Dendritic cell treated with granulocyte-macrophage colony-stimulating factor and Interleukin-4, amounts not matched to agents 40 ng/mL and 50 ng/mL, for 4 days (primary cell): ENCODE data around the gene DCAF11.
A peak's percentile ranks its signal among the peaks of the same experiment; 100 is the strongest.

ENCODE experiments used
- H3K27ac Mint-ChIP-seq: one replicate; pipeline ENCODE4 v1.8.0; 2022; ENCODE audit warnings: mild to moderate bottlenecking, mixed read lengths
- H3K27me3 Mint-ChIP-seq: one replicate; pipeline ENCODE4 v1.8.0; 2022; ENCODE audit warnings: mild to moderate bottlenecking, mixed read lengths
- H3K36me3 Mint-ChIP-seq: one replicate; pipeline ENCODE4 v1.8.0; 2022; ENCODE audit warnings: low read depth, mixed read lengths
- H3K4me1 Mint-ChIP-seq: one replicate; pipeline ENCODE4 v1.8.0; 2022; ENCODE audit warnings: low read depth, mixed read lengths
- H3K4me3 Mint-ChIP-seq: one replicate; pipeline ENCODE4 v1.8.0; 2022; ENCODE audit warnings: mild to moderate bottlenecking, moderate library complexity, mixed read lengths
- H3K9me3 Mint-ChIP-seq: one replicate; pipeline ENCODE4 v1.8.0; 2022; ENCODE audit warnings: mixed read lengths
- intact Hi-C: fragments of 100-400 bp; cut with micrococcal nuclease; formaldehyde crosslinking; loops from one replicate; pipeline ENCODE4 v1.15.0; 2022

The DCAF11 gene

DNA sequence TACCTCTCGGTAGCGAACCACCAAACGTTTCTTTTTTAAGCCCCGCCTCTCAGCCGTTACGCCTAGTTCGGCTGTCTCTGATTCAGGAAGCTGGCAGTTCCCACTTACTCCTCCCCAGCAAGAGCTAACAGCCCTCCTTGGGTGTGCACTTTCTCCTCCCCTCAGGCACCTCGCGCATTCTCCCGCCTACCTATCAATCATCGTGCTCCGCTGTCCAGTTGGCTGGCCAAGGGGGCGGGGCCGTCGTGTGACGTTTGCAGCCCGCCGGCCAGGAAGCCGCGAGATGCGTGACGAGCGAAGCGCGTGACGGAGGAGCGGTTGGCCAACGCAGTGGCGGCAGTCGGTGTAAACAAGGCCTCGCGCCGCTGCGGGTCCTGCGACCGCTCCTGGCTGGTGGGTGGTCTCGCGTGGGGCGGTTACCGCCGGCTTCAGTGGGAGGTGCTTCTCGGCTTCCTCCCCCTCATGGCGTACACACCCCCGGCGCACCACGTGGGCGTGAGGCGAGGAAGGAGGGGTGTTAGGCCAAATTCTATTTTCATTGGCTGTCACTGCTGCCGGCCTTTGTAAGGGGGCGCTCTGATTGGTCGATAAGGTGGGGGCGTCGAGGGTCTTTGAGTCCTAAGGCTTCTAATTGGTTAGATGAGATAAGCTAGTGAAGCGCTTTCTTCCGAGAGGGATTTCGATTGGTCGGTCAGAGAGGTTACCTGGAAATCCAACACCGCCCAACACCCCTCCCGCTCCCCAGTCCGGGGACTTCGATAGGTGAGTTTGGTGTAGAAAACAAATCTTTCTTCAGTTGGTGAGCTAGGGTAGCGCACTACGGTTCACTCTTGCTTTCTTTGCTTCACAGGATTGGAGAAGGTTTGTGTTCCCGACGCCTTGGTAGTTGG lies at the start of gene DCAF11, which contains the start of gene NRL:
DCAF11 (plus strand) TSS at position 246 of the 890 bp plus-strand sequence. CDS start 818 bp downstream, outside the sequence.
NRL (minus strand) TSS at position 418 of the 890 bp plus-strand sequence. CDS start 32,101 bp downstream, outside the sequence.
- peak within 1 kb of the TSS; percentile 100 for H3K27ac Mint-ChIP-seq
- H3K27me3 Mint-ChIP-seq = no peaks in the 10 kb centered on the region
- H3K4me3 Mint-ChIP-seq = peak within 1 kb of the TSS; percentile 88
- peaks cover 41% of the 10 kb centered on the region for H3K4me1 Mint-ChIP-seq
- peaks cover 59% of the 10 kb centered on the region for H3K36me3 Mint-ChIP-seq
- H3K9me3 Mint-ChIP-seq = no peaks in the 10 kb centered on the region
- intact Hi-C loops = loop anchor here (1.0 to 10.0 kb wide), 7 partner anchors 20 to 100 kb away; partner anchors contain the start of genes CHMP4A, EMC9, IPO4 and IRF9

DNA sequence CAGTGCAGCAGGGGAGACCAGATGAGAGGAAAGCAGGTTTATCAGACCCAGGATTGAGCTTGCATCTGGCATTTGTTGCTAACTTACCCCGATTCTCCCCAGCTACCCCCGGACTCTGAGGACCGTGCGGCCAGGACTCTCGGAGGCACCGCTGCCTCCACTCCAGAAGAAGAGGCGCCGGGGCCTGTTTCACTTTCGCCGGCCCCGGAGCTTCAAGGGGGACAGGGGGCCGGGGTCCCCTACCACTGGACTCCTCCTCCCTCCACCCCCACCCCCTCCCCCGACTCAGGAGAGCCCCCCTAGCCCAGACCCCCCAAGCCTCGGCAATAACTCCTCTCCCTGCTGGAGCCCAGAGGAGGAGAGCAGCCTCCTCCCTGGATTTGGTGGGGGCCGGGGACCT lies 49.7 kb upstream of the DCAF11 start:
- Mint-ChIP-seq H3K27ac (no peak overlapping the region), H3K27me3 (peaks cover 24% of the 10 kb centered on the region), H3K9me3 (no peaks in the 10 kb centered on the region), H3K36me3 (no peaks in the 10 kb centered on the region), H3K4me3 (no peak overlapping the region), H3K4me1 (no peaks in the 10 kb centered on the region)
- intact Hi-C loops = no loop called here

DNA sequence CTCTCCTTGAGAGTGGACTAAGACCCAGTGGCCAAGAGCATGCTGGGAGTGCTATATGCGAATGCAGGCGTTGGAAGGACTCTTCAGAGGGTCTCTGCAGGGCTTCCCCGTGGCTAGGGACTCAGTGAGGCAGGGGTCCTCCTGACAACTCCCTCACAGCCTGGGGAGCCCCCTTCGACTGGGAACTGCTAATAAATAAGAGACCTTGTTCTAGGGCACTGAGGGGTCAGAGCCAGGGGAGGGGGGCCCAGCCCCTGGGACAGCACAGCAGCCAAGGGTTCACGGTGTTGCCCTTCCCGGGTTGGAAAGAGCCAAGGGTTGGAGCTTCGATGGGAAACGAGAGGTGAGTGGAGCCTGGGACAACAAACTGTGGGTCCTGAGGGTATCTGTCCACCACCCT lies 49.2 kb upstream of the DCAF11 start:
- Mint-ChIP-seq H3K4me1 (peaks cover 4% of the 10 kb centered on the region), H3K36me3 (no peaks in the 10 kb centered on the region), H3K27ac (no peak overlapping the region), H3K4me3 (no peak overlapping the region), H3K9me3 (no peaks in the 10 kb centered on the region), H3K27me3 (peaks cover 28% of the 10 kb centered on the region)
- intact Hi-C loops = no loop called here

DNA sequence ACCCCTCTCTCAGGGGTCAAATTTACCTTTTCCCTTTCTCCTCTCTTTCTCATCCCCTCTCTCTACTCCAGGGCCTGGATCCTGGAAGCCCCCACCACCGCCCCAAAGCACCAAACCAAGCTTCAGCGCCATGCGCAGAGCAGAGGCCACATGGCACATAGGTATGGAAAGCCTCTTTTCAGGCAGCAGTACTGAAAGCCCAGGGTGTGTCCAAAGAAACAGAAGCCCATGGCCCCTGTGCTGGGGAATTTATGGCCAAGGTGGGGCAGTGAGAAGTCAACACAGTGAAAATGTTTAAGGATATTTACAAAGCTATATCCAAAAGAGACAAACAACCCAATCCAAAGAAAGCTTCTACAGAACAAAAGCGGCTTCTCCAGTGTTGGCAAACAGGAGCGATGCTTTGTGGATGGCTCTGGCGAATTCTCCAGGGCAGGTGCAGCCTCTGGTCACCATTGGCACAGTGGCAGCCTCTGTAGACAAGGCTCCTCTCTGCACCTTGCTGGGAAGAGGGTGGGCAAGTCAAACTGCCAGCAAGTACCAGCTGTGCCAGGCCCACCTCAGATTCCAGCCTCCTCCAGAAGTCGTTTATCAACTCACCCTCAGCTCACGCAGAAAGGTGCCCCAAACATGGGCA lies 48.0 kb upstream of the DCAF11 start:
- no peaks in the 10 kb centered on the region for H3K9me3 Mint-ChIP-seq
- intact Hi-C loops = no loop called here
- no peak overlapping the region for H3K27ac Mint-ChIP-seq
- peaks cover 11% of the 10 kb centered on the region for H3K4me1 Mint-ChIP-seq
- peaks cover 32% of the 10 kb centered on the region for H3K27me3 Mint-ChIP-seq
- H3K36me3 Mint-ChIP-seq = no peaks in the 10 kb centered on the region
- no peak overlapping the region for H3K4me3 Mint-ChIP-seq

DNA sequence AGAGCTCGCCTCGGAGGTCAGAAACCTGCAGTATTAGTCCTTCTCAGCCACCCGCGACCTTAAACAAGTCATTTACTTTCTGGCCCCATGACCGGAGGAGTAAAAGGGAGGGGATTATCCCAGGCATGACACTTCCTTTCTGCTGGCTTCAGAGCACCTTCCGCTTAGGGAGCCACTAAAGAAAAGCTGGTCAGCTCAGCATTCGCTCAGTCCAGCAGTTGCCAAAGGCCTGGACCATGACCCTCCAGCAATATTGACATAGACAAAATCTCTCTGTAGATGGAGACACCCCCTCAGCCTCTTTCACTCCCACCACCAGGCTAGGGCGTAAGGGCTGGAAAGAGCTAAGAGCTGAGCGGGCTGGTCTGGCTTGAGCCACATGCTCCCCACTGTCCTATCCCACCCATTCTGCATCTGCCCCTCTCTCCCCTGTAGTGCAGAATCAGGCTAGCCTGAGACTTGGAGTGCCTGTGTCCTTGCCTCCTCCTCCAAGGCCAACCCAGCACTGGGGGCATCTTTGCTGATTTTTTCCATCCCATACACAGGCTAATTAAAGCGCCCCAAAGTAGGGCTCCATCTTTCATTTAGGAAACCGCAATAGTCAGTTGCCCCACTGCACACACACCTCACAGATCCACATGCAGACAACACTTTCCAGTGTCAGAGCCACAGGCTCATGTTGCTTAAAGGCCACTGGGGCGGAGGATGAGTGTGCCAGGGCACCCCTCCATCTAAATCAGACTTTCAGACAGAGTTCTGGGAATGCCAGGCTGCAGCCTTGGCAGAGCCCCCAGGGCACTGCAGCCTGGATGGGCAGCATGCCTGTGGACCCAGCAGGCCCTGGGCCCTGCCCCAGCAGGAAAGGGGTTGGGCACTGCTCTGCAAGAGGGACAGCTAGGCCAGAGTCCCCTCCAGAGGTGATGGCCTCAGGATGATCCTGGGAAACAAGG lies 47.2 kb upstream of the DCAF11 start:
- Mint-ChIP-seq H3K27me3 (peaks cover 38% of the 10 kb centered on the region), H3K27ac (no peak overlapping the region), H3K4me1 (peaks cover 11% of the 10 kb centered on the region), H3K4me3 (no peak overlapping the region), H3K9me3 (no peaks in the 10 kb centered on the region), H3K36me3 (no peaks in the 10 kb centered on the region)
- intact Hi-C loops = no loop called here

DNA sequence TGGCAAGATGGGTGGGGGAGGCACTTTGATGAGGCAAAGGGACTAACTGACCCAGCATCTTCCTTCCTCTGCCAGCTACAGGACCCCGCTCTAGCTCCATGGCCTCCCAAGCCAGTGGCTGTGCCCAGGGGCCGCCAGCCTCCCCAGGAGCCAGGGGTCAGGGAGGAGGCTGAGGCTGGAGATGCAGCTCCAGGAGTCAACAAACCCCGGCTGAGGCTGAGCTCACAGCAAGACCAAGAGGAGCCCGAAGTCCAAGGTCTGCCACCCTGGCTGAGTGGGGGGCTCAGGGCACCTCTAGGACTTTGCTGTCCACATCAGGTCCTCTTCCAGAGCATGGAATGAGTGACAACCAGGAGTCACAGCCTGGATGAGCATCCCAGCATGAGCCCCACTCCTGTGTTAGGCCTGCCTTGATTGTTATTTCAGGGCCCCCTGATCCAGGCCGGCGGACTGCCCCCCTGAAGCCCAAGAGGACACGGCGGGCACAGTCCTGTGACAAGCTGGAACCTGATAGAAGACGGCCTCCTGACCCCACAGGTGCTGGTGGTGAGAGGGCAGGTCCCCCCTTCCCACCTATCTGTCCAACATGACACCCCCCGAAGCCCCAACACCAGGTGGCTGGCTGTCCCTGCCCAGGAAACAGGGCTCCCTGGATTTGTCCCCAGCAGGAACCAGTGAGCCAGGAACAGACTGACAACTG lies 45.7 kb upstream of the DCAF11 start:
- H3K4me3 Mint-ChIP-seq = no peak overlapping the region
- peaks cover 40% of the 10 kb centered on the region for H3K27me3 Mint-ChIP-seq
- no peak overlapping the region for H3K27ac Mint-ChIP-seq
- intact Hi-C loops = no loop called here
- no peaks in the 10 kb centered on the region for H3K36me3 Mint-ChIP-seq
- H3K9me3 Mint-ChIP-seq = no peaks in the 10 kb centered on the region
- H3K4me1 Mint-ChIP-seq = peaks cover 11% of the 10 kb centered on the region

DNA sequence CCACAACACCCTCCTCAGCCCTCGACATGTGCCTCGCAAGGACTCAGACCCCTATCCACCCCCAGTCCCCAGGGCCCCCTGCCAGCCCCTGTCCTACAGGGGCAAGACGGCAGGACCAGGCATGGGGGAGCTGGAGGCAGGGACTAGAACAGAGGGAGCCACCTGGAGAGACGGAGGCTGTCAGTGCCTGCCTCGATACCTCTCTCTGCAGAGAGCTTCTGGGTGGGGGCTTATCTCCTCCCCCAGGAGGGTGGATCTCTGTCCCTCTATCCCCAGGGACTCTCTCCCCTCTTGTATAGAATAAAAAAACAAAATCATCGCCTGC lies 45.2 kb upstream of the DCAF11 start:
- no peak overlapping the region for H3K4me3 Mint-ChIP-seq
- no peaks in the 10 kb centered on the region for H3K36me3 Mint-ChIP-seq
- H3K27me3 Mint-ChIP-seq = peaks cover 39% of the 10 kb centered on the region
- peaks cover 11% of the 10 kb centered on the region for H3K4me1 Mint-ChIP-seq
- intact Hi-C loops = no loop called here
- no peak overlapping the region for H3K27ac Mint-ChIP-seq
- no peaks in the 10 kb centered on the region for H3K9me3 Mint-ChIP-seq

DNA sequence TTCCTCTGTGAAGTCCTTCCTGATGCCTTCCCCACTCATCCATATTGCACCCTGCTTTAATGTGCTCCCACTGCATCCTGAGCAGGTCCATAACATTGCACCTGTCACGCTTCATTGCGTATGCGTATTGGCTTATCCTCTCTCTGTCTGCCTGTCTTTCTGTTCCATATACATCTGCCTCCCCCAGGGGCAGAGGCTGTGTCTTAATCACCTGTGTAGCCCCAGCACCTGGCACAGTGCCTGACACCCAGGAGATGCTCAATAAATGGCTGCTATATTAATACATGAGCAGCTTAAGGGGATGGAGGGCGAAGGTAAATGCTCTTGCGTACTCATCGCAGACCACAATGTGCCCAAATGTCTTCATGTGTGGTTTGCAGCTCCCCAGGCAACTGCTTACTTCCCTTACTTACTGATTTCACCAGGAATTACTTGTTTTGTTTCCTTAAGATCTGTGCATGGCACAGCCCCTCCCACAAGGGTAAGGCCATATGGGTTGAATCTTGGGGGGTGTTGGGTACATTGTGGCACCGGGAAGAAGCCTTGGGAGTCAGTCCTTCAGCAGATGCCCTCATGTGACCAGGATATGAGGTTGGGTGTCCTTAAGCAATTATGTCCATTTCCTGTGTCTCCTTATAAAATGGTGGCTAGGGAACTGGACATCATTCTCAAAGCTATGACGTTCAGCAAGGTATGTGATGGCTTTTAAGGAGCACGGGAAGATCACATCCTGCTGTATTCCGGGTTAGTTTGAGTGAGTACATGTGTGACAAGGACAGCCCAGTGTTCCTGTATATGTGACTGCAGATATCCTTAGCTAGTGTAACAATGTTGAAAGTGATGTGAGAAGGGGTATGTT lies 44.1 kb upstream of the DCAF11 start:
- intact Hi-C loops = no loop called here
- Mint-ChIP-seq H3K27ac (no peak overlapping the region), H3K9me3 (no peaks in the 10 kb centered on the region), H3K4me1 (peaks cover 20% of the 10 kb centered on the region), H3K36me3 (no peaks in the 10 kb centered on the region), H3K4me3 (no peak overlapping the region), H3K27me3 (peaks cover 40% of the 10 kb centered on the region)

DNA sequence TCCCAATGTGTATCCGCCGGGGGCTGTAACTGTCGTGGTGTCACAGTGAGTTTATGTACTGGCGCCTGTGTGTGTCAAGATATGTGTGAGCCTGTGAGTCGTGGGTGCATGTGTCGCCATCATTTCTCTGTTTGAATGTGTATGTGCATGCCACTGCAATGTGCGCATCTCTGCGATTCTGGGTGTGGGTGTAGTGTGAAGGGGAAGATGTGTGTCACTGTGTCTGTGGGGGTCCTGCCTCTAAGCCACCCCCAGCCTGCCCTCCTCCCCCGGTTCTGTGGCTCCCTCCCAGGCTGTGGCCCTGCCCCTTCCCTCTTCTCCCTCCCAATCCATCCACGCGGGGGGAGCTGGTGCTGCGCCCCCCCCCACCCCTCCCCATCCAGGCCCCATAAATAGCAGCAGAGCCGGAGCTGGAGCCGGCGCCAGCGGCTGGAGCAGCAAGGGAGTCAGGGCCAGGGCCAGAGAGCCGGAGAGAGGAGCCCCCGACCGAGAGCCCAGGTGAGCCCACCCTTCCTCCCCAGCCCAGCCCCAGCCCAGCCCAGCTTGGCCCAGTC lies 43.4 kb upstream of the DCAF11 start, which contains the start of gene CPNE6:
CPNE6 (plus strand) TSS at position 419 of the 554 bp plus-strand sequence. CDS start 1,375 bp downstream, outside the sequence.
- H3K4me1 Mint-ChIP-seq = peaks cover 24% of the 10 kb centered on the region
- no peak within 1 kb of the TSS for H3K27ac Mint-ChIP-seq
- H3K27me3 Mint-ChIP-seq = peaks cover 45% of the 10 kb centered on the region
- H3K4me3 Mint-ChIP-seq = no peak within 1 kb of the TSS
- intact Hi-C loops = no loop called here
- H3K36me3 Mint-ChIP-seq = no peaks in the 10 kb centered on the region
- no peaks in the 10 kb centered on the region for H3K9me3 Mint-ChIP-seq

DNA sequence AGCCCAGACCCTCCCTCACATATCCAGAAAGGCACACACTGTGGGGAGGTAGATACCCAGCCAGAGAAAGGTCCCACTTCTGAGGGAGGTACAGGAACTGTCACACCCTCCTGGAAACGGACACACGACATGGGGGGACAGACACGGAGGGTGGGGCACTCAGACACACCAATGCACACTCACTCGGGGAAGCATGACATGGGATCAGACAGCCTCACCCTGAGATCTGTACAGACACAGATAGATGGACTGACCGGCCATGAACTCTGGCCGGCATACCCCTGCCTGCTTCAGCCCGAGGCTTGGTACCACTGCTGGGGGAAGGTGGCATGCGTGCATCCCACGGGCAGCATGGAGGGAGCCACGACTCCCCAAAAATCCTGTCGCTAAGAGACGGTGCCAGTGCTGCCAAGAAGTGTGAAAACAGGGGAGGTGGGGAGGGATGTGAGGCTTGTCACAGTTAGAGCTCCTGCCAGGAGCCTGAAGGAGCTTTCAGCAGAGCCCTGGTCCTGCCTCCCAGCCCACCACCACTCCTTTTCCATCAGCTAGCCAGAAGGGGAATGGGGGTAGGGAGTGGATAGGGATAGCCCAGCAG lies 42.6 kb upstream of the DCAF11 start:
- Mint-ChIP-seq H3K27me3 (peaks cover 45% of the 10 kb centered on the region), H3K4me1 (peaks cover 24% of the 10 kb centered on the region), H3K27ac (no peak overlapping the region), H3K36me3 (no peaks in the 10 kb centered on the region), H3K9me3 (no peaks in the 10 kb centered on the region), H3K4me3 (no peak overlapping the region)
- intact Hi-C loops = no loop called here

DNA sequence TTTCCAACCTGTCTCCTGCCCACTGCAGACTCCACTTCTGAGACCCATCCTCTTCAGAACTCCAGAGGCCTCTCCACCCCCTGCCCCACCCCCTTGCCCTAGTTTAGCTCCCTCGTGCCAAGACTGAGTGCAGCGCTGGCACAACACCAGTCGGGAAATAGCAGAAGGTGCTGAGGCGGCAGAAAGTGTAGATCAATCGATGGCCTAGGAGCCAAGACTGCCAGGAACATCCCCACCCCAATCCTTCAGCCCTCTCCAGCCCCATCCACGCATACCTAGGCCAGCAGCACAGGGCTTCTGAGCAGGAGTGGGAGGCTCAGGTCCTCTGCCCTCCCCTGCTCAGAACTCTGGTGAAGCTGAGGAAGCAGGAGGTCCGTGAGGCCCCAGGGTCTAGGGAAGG lies 42.1 kb upstream of the DCAF11 start:
- intact Hi-C loops = no loop called here
- no peaks in the 10 kb centered on the region for H3K9me3 Mint-ChIP-seq
- H3K27me3 Mint-ChIP-seq = peaks cover 47% of the 10 kb centered on the region
- no peaks in the 10 kb centered on the region for H3K36me3 Mint-ChIP-seq
- peaks cover 24% of the 10 kb centered on the region for H3K4me1 Mint-ChIP-seq
- no peak overlapping the region for H3K27ac Mint-ChIP-seq
- H3K4me3 Mint-ChIP-seq = no peak overlapping the region
